WTC11 (cell line): ENCODE measurements around the gene ANKRD11. TPM values are rescaled to one million over a fixed set of nuclear protein-coding genes. Genes with fewer than 3 reads are reported as not detected.

Experiments used
- ATAC-seq: fragments of 200-7000 bp; cut with Tn5 transposase; 2 replicates; pipeline ENCODE4 v1.10.0; 2021; ENCODE audit warnings: mild to moderate bottlenecking, moderate library complexity
- CTCF ChIA-PET: fragments of 300-600 bp; sonication (Branson Sonifier 250); formaldehyde crosslinking; loops from one replicate; lab custom pipeline; 2021; ENCODE audit warnings: antibody characterized with exemption; lab: Charles Lee
- POLR2A ChIA-PET: fragments of 350-600 bp; sonication (Branson Sonifier 250); formaldehyde crosslinking; loops from one replicate; lab custom pipeline; 2021; ENCODE audit warnings: antibody characterized with exemption; lab: Charles Lee
- DNase-seq: peaks from one replicate; pipeline ENCODE4 v3.0.0; 2021; ENCODE audit warnings: low spot score
- H3K27ac Mint-ChIP-seq: 2 replicates; pipeline ENCODE4 v1.8.0; 2021; ENCODE audit warnings: mixed read lengths
- H3K27me3 Mint-ChIP-seq: 2 replicates; pipeline ENCODE4 v1.8.0; 2021; ENCODE audit warnings: low read depth, mild to moderate bottlenecking, moderate library complexity, mixed read lengths
- H3K36me3 Mint-ChIP-seq: 2 replicates; pipeline ENCODE4 v1.8.0; 2021; ENCODE audit warnings: mixed read lengths
- H3K4me1 Mint-ChIP-seq: 2 replicates; pipeline ENCODE4 v1.8.0; 2022; ENCODE audit warnings: mixed read lengths
- H3K4me3 Mint-ChIP-seq: 2 replicates; pipeline ENCODE4 v1.8.0; 2021; ENCODE audit warnings: mild to moderate bottlenecking, moderate library complexity, mixed read lengths
- H3K9me3 Mint-ChIP-seq: 2 replicates; pipeline ENCODE4 v1.8.0; 2021; ENCODE audit warnings: mixed read lengths
- AR ChIP-seq: fragments of 250-450 bp; sonication (Bioruptor Pico); IDR thresholded peaks from 2 replicates; pipeline ENCODE4 v1.9.0; 2021; ENCODE audit warnings: mild to moderate bottlenecking
- ATF2 ChIP-seq: sonication (generic); formaldehyde crosslinking; IDR thresholded peaks from 2 replicates; pipeline ENCODE4 v1.8.1; 2022; ENCODE audit warnings: low read depth, missing genetic modification reagents, borderline replicate concordance
- ATF3 ChIP-seq: sonication (generic); formaldehyde crosslinking; conservative IDR thresholded peaks from 2 replicates; pipeline ENCODE4 v1.8.1; 2022; ENCODE audit warnings: mild to moderate bottlenecking, missing genetic modification reagents
- CTCF ChIP-seq: fragments of 200-600 bp; IDR thresholded peaks from 2 replicates; pipeline ENCODE4 v1.8.0; 2022; ENCODE audit warnings: antibody characterized with exemption
- GABPB1 ChIP-seq: sonication (generic); formaldehyde crosslinking; IDR thresholded peaks from 2 replicates; pipeline ENCODE4 v1.8.1; 2023; ENCODE audit warnings: mild to moderate bottlenecking, missing genetic modification reagents
- HMGA2 ChIP-seq: fragments of 250-450 bp; sonication (Bioruptor Pico); IDR thresholded peaks from 2 replicates; pipeline ENCODE4 v1.4.0; 2021; ENCODE audit warnings: mild to moderate bottlenecking, moderate library complexity
- JAZF1 ChIP-seq: fragments of 250-450 bp; sonication (Bioruptor Pico); IDR thresholded peaks from 2 replicates; pipeline ENCODE4 v1.9.0; 2021; ENCODE audit warnings: moderate library complexity, mild to moderate bottlenecking, inconsistent platforms
- JUN ChIP-seq: sonication (generic); formaldehyde crosslinking; IDR thresholded peaks from 2 replicates; pipeline ENCODE4 v1.8.0; 2023; ENCODE audit warnings: mild to moderate bottlenecking, missing genetic modification reagents
- KAT7 ChIP-seq: sonication (generic); formaldehyde crosslinking; IDR thresholded peaks from 2 replicates; pipeline ENCODE4 v1.8.1; 2023; ENCODE audit warnings: missing genetic modification reagents, mild to moderate bottlenecking, borderline replicate concordance
- NFATC4 ChIP-seq: fragments of 250-450 bp; sonication (Bioruptor Pico); IDR thresholded peaks from 2 replicates; pipeline ENCODE4 v1.9.0; 2021; ENCODE audit warnings: mild to moderate bottlenecking
- NFE2L1 ChIP-seq: sonication (generic); formaldehyde crosslinking; IDR thresholded peaks from 2 replicates; pipeline ENCODE4 v1.8.1; 2023; ENCODE audit warnings: missing genetic modification reagents
- NR1H2 ChIP-seq: sonication (generic); formaldehyde crosslinking; IDR thresholded peaks from 2 replicates; pipeline ENCODE4 v1.9.0; 2021; ENCODE audit warnings: mild to moderate bottlenecking, moderate library complexity, missing genetic modification reagents
- NR3C1 ChIP-seq: sonication (generic); formaldehyde crosslinking; conservative IDR thresholded peaks from 2 replicates; pipeline ENCODE4 v1.8.1; 2023; ENCODE audit warnings: low read depth, mild to moderate bottlenecking, missing genetic modification reagents
- SOX15 ChIP-seq: fragments of 250-450 bp; sonication (Bioruptor Pico); IDR thresholded peaks from 2 replicates; pipeline ENCODE4 v1.9.0; 2021; ENCODE audit warnings: mild to moderate bottlenecking
- ZBTB21 ChIP-seq: sonication (generic); formaldehyde crosslinking; IDR thresholded peaks from 2 replicates; pipeline ENCODE4 v1.8.1; 2023; ENCODE audit warnings: mild to moderate bottlenecking, missing genetic modification reagents, borderline replicate concordance
- ZNF121 ChIP-seq: sonication (generic); formaldehyde crosslinking; IDR thresholded peaks from 2 replicates; pipeline ENCODE4 v1.8.0; 2023; ENCODE audit warnings: missing genetic modification reagents
- ZNF232 ChIP-seq: sonication (generic); formaldehyde crosslinking; IDR thresholded peaks from 2 replicates; pipeline ENCODE4 v1.8.0; 2022; ENCODE audit warnings: mild to moderate bottlenecking, missing genetic modification reagents
- ZNF317 ChIP-seq: sonication (generic); formaldehyde crosslinking; IDR thresholded peaks from 2 replicates; pipeline ENCODE4 v1.8.1; 2023; ENCODE audit warnings: low read depth, mild to moderate bottlenecking, moderate library complexity, missing genetic modification reagents, borderline replicate concordance
- ZNF416 ChIP-seq: fragments of 250-450 bp; sonication (Bioruptor Pico); IDR thresholded peaks from 2 replicates; pipeline ENCODE4 v1.9.0; 2021; ENCODE audit warnings: mild to moderate bottlenecking, inconsistent platforms
- total RNA-seq: library from RNA; stranded (reverse); gene quantifications from 3 replicates; pipeline ENCODE4 v1.2.3, GENCODE V29; 2021
- TF ChIP-seq, protein P1 (sequence below): sonication (generic); formaldehyde crosslinking; IDR thresholded peaks from 2 replicates; pipeline ENCODE4 v1.8.1; 2023; ENCODE audit warnings: mild to moderate bottlenecking, missing genetic modification reagents
- TF ChIP-seq, protein P2 (sequence below): sonication (generic); formaldehyde crosslinking; IDR thresholded peaks from 2 replicates; pipeline ENCODE4 v1.8.0; 2022; ENCODE audit warnings: mild to moderate bottlenecking, missing genetic modification reagents
- TF ChIP-seq, protein P3 (sequence below): sonication (generic); formaldehyde crosslinking; IDR thresholded peaks from 2 replicates; pipeline ENCODE4 v1.8.1; 2023; ENCODE audit warnings: mild to moderate bottlenecking, missing genetic modification reagents, moderate library complexity

ANKRD11 gene
- total RNA-seq, 1 experiment from 2014 or later: 184 TPM

DNA sequence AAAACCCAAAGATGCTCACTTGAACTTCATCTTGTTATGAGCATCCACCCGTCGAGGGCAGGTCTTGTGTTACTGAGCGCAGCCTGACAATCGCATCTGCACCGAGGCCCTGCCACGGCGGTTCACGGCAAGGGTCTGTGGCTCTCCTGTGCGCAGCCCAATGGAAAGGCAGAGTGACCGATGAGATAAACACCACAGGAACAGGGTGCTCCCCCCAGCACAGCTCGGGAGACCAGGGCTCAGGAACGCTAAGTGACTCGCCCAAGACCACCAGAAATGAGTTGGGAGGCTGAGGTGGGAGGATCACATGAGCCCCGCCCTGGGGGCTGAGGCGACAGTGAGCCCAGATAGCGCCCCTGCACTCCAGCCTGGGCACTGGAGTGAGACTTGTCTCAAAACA, 134.7 kb downstream of the ANKRD11 start:
- peaks cover 70% of the 10 kb centered on the region for H3K4me1 Mint-ChIP-seq
- H3K27me3 Mint-ChIP-seq: no peaks in the 10 kb centered on the region
- no peak for TF ChIP-seq ATF3 (CRISPR knock-in tag)
- TF ChIP-seq JAZF1 (CRISPR knock-in tag): no peak
- TF ChIP-seq CTCF: no peak
- no peaks in the 10 kb centered on the region; the same call in 1 of the 2 replicates for H3K36me3 Mint-ChIP-seq
- ATAC-seq (no peak), DNase-seq (no peak)
- ChIA-PET CTCF (interaction anchor here (0.5 to 2.9 kb wide), 4 partner anchors 10 to 136 kb away, joined by 3 to 12 read pairs (median 4); no protein-coding TSS in a partner anchor), POLR2A (no interaction called here)
- no peak overlapping the region for H3K4me3 Mint-ChIP-seq
- peak overlapping the region; percentile 91; the same call in 1 of the 2 replicates for H3K27ac Mint-ChIP-seq
- no peaks in the 10 kb centered on the region for H3K9me3 Mint-ChIP-seq

DNA sequence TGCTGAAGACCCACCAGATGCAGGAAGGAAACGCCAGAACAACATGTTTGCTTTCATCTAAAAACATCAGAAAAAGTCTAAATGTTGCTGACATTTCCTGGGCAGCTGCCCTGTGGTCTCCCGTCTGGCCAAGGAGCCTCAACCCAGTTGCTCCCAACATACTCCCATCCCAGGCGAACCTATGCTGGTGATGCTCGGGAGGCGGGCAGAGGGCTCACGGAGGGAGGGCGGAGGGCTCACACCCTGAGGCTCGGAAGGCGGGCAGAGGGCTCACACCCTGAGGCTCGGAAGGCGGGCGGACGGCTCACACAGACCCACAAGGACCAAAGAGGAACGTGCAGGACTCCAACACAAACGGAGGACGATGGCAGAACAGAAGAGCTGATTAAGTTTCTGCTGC, 135.4 kb downstream of the ANKRD11 start:
- no peaks in the 10 kb centered on the region for H3K27me3 Mint-ChIP-seq
- no peak for DNase-seq
- H3K4me1 Mint-ChIP-seq: peaks cover 68% of the 10 kb centered on the region
- CTCF ChIA-PET: interaction anchor here (1.0 to 1.2 kb wide), 2 partner anchors 28 to 46 kb away, joined by 3 read pairs; no protein-coding TSS in a partner anchor
- peak overlapping the region; percentile 91; the same call in 1 of the 2 replicates for H3K27ac Mint-ChIP-seq
- no peak for ATAC-seq
- TF ChIP-seq NR3C1 (CRISPR knock-in tag) (no peak), ZNF317 (CRISPR knock-in tag) (no peak), ZNF121 (CRISPR knock-in tag) (no peak), JUN (CRISPR knock-in tag) (no peak), ZNF416 (CRISPR knock-in tag) (no peak), ZBTB21 (CRISPR knock-in tag) (no peak), HMGA2 (no peak), NFE2L1 (CRISPR knock-in tag) (no peak), GABPB1 (CRISPR knock-in tag) (no peak), SOX15 (CRISPR knock-in tag) (no peak), ZNF232 (CRISPR knock-in tag) (no peak), ATF2 (CRISPR knock-in tag) (no peak), AR (CRISPR knock-in tag) (no peak), NFATC4 (CRISPR knock-in tag) (no peak), KAT7 (CRISPR knock-in tag) (no peak), NR1H2 (CRISPR knock-in tag) (no peak)
- TF ChIP-seq, protein P1, sequence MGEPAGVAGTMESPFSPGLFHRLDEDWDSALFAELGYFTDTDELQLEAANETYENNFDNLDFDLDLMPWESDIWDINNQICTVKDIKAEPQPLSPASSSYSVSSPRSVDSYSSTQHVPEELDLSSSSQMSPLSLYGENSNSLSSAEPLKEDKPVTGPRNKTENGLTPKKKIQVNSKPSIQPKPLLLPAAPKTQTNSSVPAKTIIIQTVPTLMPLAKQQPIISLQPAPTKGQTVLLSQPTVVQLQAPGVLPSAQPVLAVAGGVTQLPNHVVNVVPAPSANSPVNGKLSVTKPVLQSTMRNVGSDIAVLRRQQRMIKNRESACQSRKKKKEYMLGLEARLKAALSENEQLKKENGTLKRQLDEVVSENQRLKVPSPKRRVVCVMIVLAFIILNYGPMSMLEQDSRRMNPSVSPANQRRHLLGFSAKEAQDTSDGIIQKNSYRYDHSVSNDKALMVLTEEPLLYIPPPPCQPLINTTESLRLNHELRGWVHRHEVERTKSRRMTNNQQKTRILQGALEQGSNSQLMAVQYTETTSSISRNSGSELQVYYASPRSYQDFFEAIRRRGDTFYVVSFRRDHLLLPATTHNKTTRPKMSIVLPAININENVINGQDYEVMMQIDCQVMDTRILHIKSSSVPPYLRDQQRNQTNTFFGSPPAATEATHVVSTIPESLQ (CRISPR knock-in tag): no peak
- TF ChIP-seq, protein P2, sequence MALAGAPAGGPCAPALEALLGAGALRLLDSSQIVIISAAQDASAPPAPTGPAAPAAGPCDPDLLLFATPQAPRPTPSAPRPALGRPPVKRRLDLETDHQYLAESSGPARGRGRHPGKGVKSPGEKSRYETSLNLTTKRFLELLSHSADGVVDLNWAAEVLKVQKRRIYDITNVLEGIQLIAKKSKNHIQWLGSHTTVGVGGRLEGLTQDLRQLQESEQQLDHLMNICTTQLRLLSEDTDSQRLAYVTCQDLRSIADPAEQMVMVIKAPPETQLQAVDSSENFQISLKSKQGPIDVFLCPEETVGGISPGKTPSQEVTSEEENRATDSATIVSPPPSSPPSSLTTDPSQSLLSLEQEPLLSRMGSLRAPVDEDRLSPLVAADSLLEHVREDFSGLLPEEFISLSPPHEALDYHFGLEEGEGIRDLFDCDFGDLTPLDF (CRISPR knock-in tag): no peak
- TF ChIP-seq, protein P3, sequence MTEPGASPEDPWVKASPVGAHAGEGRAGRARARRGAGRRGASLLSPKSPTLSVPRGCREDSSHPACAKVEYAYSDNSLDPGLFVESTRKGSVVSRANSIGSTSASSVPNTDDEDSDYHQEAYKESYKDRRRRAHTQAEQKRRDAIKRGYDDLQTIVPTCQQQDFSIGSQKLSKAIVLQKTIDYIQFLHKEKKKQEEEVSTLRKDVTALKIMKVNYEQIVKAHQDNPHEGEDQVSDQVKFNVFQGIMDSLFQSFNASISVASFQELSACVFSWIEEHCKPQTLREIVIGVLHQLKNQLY (CRISPR knock-in tag): no peak
- POLR2A ChIA-PET: no interaction called here
- no peak overlapping the region for H3K4me3 Mint-ChIP-seq
- no peaks in the 10 kb centered on the region for H3K9me3 Mint-ChIP-seq
- H3K36me3 Mint-ChIP-seq: no peaks in the 10 kb centered on the region; the same call in 1 of the 2 replicates
